ENCODE measurements around the gene ASTN2.

- TF ChIP-seq POLR2A (IDR thresholded peaks at IDR 0.05; ENCODE audit: extremely low read depth, insufficient read length) (no peak), CTCF (IDR thresholded peaks at IDR 0.05; ENCODE audit: low read depth, low read length) (no peak), MAX (IDR thresholded peaks at IDR 0.05; ENCODE audit: low read depth, low read length) (no peak)
Measured at GRCh38 chr9:117437283-117437682, 22.4 kb upstream of the ASTN2 start.
